ENCODE results near the gene GLUL.
A peak's percentile ranks its signal among the peaks of the same experiment; 100 is the strongest.

DNA sequence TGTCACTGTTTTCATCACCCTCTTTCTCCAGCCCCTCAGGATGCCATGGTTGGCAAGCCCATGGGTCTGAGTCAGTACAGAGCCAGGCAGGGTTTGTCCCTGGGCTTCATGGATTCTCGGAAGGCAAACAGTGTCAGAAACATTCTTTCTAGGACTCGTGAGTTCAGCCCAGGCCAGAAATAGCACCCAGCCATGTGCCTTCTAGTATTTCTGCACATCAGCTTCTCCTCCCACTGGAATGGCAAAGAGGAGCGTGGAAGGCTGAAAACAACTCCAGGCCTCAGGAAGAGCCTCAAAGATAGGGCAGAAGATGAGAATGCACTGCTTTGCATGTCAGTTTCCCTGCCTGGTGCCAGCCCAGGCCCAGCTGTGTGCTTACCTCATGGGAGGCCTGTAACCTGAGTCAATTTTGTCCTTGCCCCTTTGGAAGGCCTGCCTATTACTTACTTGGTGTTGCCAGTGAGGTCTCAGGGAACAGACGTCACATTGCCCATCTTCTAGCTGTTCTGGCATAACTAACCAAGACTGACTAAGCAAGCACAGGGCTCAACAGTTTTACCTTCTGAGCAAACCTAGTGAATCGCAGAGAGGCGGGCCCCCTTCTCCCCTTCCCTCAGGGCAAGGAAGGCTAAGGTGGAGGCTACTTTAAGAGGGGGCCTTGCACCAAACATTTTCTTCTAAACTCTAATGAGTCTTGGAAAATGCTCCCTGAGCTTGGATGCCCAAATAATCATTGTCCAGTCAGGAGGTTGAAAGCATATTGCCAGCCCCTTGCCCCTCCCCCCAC, 42.4 kb downstream of the GLUL start:
- TF ChIP-seq POLR2AphosphoS5 (IDR thresholded peaks at IDR 0.05) (peak; percentile 10 to 76 (median 49)), POLR2A (IDR thresholded peaks at IDR 0.05) (no peak), EP300 (IDR thresholded peaks at IDR 0.05) (peak in 2 of 4 donors; percentile 72 to 87)
- TF ChIP-seq, protein P1, sequence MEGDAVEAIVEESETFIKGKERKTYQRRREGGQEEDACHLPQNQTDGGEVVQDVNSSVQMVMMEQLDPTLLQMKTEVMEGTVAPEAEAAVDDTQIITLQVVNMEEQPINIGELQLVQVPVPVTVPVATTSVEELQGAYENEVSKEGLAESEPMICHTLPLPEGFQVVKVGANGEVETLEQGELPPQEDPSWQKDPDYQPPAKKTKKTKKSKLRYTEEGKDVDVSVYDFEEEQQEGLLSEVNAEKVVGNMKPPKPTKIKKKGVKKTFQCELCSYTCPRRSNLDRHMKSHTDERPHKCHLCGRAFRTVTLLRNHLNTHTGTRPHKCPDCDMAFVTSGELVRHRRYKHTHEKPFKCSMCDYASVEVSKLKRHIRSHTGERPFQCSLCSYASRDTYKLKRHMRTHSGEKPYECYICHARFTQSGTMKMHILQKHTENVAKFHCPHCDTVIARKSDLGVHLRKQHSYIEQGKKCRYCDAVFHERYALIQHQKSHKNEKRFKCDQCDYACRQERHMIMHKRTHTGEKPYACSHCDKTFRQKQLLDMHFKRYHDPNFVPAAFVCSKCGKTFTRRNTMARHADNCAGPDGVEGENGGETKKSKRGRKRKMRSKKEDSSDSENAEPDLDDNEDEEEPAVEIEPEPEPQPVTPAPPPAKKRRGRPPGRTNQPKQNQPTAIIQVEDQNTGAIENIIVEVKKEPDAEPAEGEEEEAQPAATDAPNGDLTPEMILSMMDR (IDR thresholded peaks at IDR 0.05), result no peak

Data from sigmoid colon (tissue), 4 donors.